SK-N-SH treated with all-trans-retinoic acid at 6 μM for 48 hours (cell line): Measurements from ENCODE around the gene NEU4.

Experiments
- ZC3H10 ChIP-seq: fragments of 250-450 bp; sonication (Bioruptor Pico); IDR thresholded peaks from 2 replicates; pipeline ENCODE4 v1.5.1; 2021; ENCODE audit warnings: mild to moderate bottlenecking, moderate library complexity
- ZFP30 ChIP-seq: fragments of 450-650 bp; formaldehyde crosslinking; IDR thresholded peaks from 2 replicates; pipeline ENCODE4 v1.5.0; 2022; ENCODE audit warnings: mild to moderate bottlenecking, moderate library complexity

- TF ChIP-seq ZC3H10 (CRISPR knock-in tag) (no peak), ZFP30 (CRISPR knock-in tag) (no peak)
These were observed 38.1 kb upstream of the NEU4 start for GRCh38 chr2:241770936-241771285.
